ENCODE results near the gene PYCR2.
"Not testable (repeated sequence)": the region's sequence is repeated elsewhere in the genome, so short reads cannot be mapped to it uniquely, and the experiment has no call there.

Gene PYCR2

DNA sequence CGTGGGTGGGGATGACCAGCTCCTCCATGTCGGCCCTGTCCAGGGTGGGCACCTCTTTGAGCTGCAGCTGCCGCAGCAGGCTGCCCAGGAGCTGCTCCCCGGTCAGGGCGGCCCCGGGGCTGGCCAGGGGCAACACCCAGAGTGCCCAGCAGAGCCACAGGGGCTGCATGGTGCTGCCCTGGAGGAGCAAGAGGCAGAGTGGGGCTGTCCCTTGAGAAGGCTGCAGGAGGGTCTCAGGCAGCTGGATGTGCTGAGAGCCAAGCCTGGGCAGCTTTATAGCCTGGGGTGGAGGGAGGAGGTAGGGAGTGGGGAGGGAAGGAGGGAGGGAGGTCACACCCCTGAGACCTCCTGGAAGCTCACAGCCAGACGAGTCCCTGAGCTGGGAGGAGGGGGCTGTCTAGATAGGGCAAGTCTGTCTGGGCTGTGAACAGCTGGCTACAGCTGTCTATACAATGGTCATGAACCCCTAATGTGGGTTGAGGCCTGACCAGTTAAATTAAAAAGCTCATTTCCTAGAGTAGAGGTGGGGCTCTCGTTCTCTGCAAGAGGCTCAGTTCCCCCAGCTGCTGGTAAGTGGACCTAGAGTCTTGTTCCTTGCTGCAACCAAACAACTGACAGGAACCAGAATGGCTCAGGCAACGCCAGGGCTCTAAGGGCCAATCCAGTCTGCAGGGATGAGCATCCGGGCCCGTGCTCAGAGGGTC, 35.0 kb downstream of the PYCR2 start, which contains the start of gene LEFTY1:
TSS of gene LEFTY1 (minus strand) at position 249 of the 704 bp plus-strand sequence. CDS start at position 169, 80 bp downstream.
- no peak for DNase-seq

DNA sequence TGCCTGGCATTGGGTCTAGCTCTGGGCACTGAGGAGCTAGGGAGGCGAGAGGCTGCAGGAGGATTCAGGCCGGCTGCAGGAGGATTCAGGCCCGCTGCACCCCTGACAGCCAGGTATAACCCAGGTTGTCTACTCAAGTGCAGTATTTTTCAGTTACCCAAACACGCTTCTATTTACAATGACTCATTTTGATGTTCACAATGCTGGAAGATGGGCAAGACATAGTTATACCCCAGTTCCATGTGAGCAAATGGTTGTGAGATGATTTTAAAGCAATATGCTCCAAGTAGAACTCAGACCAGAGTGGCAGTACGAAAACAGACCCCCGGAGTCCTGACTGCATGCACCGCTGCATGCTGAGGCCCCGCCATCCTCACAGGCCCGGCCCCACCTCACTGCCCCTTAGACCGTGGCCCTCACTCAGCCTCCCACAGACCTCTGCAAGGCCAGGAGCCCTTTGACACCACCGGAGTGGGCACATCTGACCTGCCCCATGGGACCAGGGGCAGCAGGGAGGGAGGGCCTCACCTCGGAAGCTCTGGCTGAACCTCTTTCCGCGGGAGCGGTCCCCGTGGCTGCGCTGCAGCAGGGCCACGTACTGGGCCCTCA, 35.7 kb downstream of the PYCR2 start:
- no peak for DNase-seq

GRCh38 chr1:225887554-225888288, 36.3 kb downstream of the PYCR2 start:
- not testable (repeated sequence) for DNase-seq

- DNase-seq, result no peak
Measured at GRCh38 chr1:225887030-225887314, 37.1 kb downstream of the PYCR2 start.

- no peak for DNase-seq
Measured at GRCh38 chr1:225886159-225887029, 37.7 kb downstream of the PYCR2 start.

- no peak for DNase-seq
Measured at GRCh38 chr1:225885336-225885735, 38.7 kb downstream of the PYCR2 start.

DNA sequence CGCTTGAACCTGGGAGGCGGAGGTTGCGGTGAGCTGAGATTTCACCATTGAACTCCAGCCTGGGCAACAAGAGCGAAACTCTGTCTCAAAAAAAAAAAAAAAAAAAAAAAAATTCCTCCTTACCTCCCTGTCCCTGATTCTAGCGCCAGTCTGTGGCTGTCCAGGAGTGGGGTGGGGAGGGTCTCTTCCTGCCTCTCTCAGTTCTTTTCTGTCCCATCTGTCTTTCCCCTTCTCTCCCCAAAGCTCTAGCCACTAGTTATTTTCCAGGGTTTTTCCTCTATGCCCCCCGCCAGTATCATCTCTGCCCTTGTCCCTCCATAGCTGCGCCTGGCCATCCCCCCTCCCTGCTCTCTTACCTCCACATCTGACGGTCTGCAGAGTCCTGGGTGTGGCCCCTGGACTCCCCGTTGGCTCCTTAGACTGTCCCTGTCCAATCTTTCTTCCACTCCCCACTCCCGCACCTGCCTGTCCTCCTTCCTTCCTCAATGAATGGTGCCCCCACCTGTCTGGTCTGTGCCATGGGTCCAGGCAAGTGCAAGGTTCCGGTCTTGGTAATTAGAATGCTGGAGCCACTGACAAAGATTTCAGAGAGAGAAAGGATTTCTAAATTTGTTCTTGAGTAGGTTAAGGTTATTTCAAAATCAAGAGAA, 40.3 kb downstream of the PYCR2 start:
- DNase-seq, result no peak

- peak in 1 of 4 experiments; percentile 28 for DNase-seq
Measured at GRCh38 chr1:225882694-225883615, 41.1 kb downstream of the PYCR2 start.

DNA sequence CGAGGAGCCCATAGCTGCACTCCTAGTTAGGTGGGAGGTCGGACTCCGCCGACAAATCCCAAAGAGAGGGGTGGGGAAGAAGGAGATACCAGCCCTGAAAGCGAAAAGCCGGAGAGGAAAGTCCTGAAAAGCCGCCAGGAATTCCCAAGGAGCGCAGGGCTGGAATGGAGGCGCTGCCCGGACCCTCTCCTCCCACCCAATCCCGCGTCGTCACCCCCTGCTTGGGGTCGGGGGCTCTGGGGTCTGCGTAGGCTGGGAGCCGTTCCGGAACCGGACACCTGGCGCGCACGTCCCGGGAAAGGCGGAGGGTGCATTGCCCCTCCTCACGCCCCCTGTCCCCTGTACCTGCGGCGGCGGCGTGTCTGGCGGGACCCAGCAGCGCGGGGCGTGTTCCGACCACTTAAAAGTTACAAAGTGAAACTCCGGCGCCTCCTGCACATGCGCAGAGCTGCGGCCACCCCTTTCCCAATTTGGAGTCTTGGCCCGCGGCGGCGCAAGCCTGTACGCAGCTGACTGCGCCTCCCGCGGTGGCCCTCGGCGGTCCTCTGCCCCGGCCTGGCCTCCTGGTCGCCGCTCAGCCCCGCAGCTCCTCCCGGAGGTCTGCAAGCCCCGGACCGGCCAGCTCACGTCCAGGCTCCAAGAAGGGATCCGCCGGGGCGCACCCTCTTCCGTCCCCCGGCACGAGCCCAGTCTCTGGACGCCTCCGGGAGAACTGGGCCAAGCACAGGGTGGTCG, 41.9 kb downstream of the PYCR2 start, which contains the start of gene TMEM63A:
TSS of gene TMEM63A (minus strand) at position 422 of the 735 bp plus-strand sequence. CDS start 4,800 bp downstream, outside the sequence.
- DNase-seq, result peak; percentile 56 to 85 (median 74)

DNA sequence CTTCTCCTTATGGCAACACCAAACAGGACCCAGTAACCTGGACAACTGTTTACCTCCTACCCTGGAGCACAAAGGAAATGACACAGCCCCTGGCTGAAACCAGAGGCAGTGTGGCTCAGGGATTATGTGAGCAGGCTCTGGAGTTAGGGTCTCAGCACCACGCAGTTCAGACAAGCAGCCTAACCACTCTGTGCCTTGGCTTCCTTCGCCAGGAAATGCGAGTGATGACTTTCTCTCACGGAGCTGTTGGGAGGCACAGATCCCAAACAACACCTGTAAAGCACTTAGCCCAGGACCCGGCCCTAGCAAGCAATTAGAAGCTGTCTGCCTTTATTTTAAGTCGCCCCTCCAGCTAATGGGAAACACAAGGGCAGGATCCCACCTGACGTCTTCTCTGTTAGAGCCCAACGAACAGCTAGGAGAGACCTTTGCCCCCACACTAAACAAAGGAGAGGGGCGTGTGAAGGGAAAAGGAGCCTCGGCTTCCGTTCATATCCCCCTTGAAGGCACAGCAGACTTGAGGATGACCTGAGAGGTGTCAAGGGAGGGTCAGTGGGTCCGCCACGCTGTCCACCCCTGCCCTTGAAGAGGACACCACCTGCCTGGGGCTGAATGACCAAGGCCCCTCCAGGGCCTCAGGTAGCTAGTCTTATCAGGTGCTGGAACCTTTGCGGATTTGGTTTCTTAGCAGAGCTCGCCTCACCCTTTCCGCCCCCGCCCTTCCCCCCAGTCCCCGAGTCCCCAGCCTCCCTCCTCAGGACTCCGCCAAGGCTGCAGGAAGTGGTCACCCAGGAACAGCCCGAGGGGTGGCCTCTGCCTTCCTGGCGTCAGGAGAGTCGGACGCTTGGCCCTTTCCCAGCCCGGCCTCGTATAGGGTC, 42.7 kb downstream of the PYCR2 start:
- peak in 2 of 4 experiments; percentile 23 to 29 for DNase-seq

GRCh38 chr1:225880636-225881035, 43.4 kb downstream of the PYCR2 start:
- DNase-seq, result no peak

- no peak for DNase-seq
Measured at GRCh38 chr1:225880222-225880588, 43.8 kb downstream of the PYCR2 start.

DNA sequence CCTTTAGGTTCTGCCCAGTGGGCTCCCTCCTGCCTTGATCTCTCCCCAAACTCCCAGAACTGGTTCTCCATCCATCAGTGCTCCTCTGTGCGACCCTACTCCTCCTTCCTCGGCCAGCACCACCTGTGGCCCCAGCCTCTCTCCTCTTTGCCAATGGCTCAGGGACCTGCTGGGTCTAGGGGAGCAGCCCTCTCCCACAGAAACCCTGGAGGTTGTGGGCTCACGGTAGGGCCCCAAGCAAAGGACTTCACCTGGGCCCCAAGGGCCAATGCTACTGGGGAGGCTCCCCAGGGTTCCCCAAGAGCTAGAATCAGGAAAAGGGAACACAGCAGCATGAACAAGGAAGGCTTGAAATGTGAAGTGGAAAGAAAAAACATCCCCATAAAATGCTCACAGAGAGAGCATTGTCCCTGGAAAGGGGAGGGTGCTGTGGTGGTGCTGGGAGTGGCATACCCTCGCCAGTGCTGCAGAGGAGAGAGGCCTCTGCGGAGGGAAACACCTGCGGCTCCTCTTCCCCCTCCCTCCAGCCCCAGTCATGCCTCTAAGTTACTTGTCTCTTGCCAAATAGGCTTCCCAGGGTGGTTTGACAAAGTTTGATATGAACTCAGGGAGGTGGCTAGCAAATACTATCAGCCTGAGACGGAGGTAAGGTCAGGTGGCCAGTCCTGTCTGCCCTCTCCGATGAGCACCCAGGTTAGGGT, 44.4 kb downstream of the PYCR2 start:
- DNase-seq, result peak in 1 of 4 experiments; percentile 16

DNA sequence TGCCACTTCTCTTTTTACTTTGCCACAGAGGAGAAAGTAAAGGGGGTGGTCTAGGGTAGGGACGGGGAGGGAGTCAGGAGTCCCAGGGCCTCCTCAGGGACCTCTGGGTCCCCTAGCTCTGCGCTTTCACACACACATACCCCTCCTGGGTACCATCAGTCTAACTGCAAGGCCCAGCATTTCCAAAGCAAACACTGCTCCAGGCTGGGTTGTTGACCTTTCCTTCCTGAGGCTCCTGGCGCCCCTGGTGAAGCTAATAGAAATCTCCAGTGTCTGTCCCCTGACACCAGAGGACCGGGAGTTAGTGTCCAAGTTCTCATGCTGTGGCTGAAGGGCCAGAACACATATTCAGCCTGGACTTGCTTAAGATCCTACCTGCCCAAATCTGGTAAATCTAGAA, 45.8 kb downstream of the PYCR2 start:
- DNase-seq, result no peak

DNA sequence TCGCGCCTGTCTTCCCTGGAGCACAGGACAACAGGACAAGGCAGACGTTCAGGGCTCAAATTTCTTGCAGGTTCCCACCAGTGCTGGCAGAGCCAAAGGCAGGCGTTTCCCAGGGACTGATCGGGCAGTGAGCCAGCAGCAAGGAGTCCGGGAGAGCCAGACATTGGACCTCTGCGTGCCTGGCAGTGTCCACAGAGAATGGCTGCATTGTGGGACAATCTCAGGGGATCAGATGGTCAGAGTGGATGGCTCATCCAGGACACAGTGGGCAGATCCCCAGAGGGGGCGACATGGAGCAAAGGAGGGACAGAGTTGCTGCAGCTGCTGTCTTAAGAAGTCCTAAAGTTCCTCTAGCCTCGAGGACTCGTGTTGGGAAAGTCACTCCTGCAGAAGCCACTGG, 46.5 kb downstream of the PYCR2 start:
- no peak for DNase-seq

- no peak for DNase-seq
Measured at GRCh38 chr1:225876900-225877510, 47.0 kb downstream of the PYCR2 start.

GRCh38 chr1:225875044-225875815, 48.8 kb downstream of the PYCR2 start:
- no peak for DNase-seq

DNA sequence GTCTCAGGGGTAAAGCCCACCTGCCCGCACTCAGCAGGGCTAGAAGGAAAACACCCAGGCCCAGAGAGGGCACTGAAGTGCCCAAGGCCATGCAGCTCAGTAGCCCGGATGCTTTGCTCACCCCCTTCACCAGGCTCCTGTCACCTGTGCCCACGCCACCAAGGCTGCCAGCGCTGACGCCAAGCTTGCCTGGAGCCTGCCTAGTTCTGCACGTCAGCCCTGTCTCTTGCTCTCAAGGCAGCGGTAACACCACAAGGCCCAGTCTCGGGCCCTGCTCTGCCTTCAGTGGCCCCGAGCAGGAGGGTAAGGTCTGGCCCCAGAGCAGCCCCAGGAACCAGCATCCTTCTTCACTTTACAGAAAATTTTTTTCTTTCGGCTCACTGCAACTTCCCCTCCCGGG, 49.6 kb downstream of the PYCR2 start:
- DNase-seq, result no peak
